ENCODE results near the gene CD79B. TPM values are rescaled to one million over a fixed set of nuclear protein-coding genes. Genes with fewer than 3 reads are reported as not detected.
"Not testable (repeated sequence)": the region's sequence is repeated elsewhere in the genome, so short reads cannot be mapped to it uniquely, and the experiment has no call there.

Gene CD79B
- total RNA-seq, 1 experiment from 2014 or later, result not detected

- H3K9me3 ChIP-seq (ENCODE audit: low read length), result no peaks in the 10 kb centered on the region
- no peak overlapping the region for H3K4me3 ChIP-seq (ENCODE audit: low read length)
- H3F3A ChIP-seq (ENCODE audit: low read length, unreplicated experiment), result no peaks in the 10 kb centered on the region
- no TSS peak for BruUV-seq (replicated peaks)
- TF ChIP-seq, protein P1, sequence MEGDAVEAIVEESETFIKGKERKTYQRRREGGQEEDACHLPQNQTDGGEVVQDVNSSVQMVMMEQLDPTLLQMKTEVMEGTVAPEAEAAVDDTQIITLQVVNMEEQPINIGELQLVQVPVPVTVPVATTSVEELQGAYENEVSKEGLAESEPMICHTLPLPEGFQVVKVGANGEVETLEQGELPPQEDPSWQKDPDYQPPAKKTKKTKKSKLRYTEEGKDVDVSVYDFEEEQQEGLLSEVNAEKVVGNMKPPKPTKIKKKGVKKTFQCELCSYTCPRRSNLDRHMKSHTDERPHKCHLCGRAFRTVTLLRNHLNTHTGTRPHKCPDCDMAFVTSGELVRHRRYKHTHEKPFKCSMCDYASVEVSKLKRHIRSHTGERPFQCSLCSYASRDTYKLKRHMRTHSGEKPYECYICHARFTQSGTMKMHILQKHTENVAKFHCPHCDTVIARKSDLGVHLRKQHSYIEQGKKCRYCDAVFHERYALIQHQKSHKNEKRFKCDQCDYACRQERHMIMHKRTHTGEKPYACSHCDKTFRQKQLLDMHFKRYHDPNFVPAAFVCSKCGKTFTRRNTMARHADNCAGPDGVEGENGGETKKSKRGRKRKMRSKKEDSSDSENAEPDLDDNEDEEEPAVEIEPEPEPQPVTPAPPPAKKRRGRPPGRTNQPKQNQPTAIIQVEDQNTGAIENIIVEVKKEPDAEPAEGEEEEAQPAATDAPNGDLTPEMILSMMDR (conservative IDR thresholded peaks at IDR 0.05; ENCODE audit: low read depth, low read length), result peak; percentile 91
- TF ChIP-seq EZH2 (IDR thresholded peaks at IDR 0.05; ENCODE audit: low read length, unreplicated experiment), result no peak
- no peaks in the 10 kb centered on the region for H3K79me2 ChIP-seq (ENCODE audit: low read length)
- DNase-seq, result peak; percentile 76
- H4K20me1 ChIP-seq (ENCODE audit: low read length), result no peaks in the 10 kb centered on the region
- no peak overlapping the region for H3K9ac ChIP-seq (ENCODE audit: low read length)
- no peaks in the 10 kb centered on the region for H3K9me2 ChIP-seq (replicated peaks; ENCODE audit: low read length)
- H3K4me1 ChIP-seq (ENCODE audit: insufficient read depth, low read length), result no peaks in the 10 kb centered on the region
- peaks cover 14% of the 10 kb centered on the region; the same call in 1 of the 2 replicates for H3K27me3 ChIP-seq (ENCODE audit: low read length)
- no peak overlapping the region for H3K27ac ChIP-seq (ENCODE audit: low read length)
- H3K4me2 ChIP-seq (ENCODE audit: low read length), result no peak overlapping the region
- ATAC-seq, result peak; percentile 95
- intact Hi-C loops (cut with micrococcal nuclease), result loop anchor here (1.0 to 10.0 kb wide), 6 partner anchors 33 to 365 kb away; no protein-coding TSS in a partner anchor
- POLR2A ChIA-PET (ENCODE audit: unreplicated experiment), result no interaction called here
- no peaks in the 10 kb centered on the region for H3K36me3 ChIP-seq (ENCODE audit: low read depth, low read length)
- no peak overlapping the region for H2AFZ ChIP-seq (ENCODE audit: low read length)
- CTCF ChIA-PET, result interaction anchor here (0.6 to 3.2 kb wide), 14 partner anchors 10 to 214 kb away, joined by 3 to 33 read pairs (median 3); no protein-coding TSS in a partner anchor
Observed at GRCh38 chr17:63919311-63919723, 12.8 kb downstream of the CD79B start.

- peaks cover 14% of the 10 kb centered on the region; the same call in 1 of the 2 replicates for H3K27me3 ChIP-seq (ENCODE audit: low read length)
- H3K36me3 ChIP-seq (ENCODE audit: low read depth, low read length); H3K9me3 ChIP-seq (ENCODE audit: low read length); POLR2A ChIA-PET (ENCODE audit: unreplicated experiment); H3K27ac ChIP-seq (ENCODE audit: low read length); H3K4me1 ChIP-seq (ENCODE audit: insufficient read depth, low read length); H3K9me2 ChIP-seq (replicated peaks; ENCODE audit: low read length); BruUV-seq (replicated peaks); H3F3A ChIP-seq (ENCODE audit: low read length, unreplicated experiment); DNase-seq; H3K4me2 ChIP-seq (ENCODE audit: low read length); H2AFZ ChIP-seq (ENCODE audit: low read length); H4K20me1 ChIP-seq (ENCODE audit: low read length); H3K79me2 ChIP-seq (ENCODE audit: low read length); H3K4me3 ChIP-seq (ENCODE audit: low read length); ATAC-seq; H3K9ac ChIP-seq (ENCODE audit: low read length): not testable (repeated sequence)
- intact Hi-C loops (cut with micrococcal nuclease), result loop anchor here (1.0 to 10.0 kb wide), 6 partner anchors 33 to 366 kb away; no protein-coding TSS in a partner anchor
- CTCF ChIA-PET, result interaction anchor here (1.0 to 3.2 kb wide), 8 partner anchors 14 to 215 kb away, joined by 3 to 33 read pairs (median 10); no protein-coding TSS in a partner anchor
Observed at GRCh38 chr17:63918789-63919305, 13.3 kb downstream of the CD79B start, which contains the start of gene GH1. Gene GH1, minus strand, starts transcription at chr17:63918839. Its CDS starts 63 bp downstream, at chr17:63918776.

DNA sequence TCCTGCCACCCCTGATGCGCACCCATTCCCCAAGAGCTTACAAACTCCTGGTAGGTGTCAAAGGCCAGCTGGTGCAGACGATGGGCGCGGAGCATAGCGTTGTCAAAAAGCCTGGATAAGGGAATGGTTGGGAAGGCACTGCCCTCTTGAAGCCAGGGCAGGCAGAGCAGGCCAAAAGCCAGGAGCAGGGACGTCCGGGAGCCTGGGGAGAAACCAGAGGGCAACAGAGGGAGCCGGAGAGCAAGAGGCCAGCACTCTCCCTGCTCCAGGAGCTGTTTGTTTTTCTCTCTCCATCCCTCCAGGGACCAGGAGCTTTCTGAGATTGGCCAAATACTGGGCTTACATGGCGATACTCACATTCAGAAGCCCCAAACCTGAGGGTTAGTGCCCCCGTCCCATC is 13.8 kb downstream of the CD79B start:
- BruUV-seq (replicated peaks), result no TSS peak
- H2AFZ ChIP-seq (ENCODE audit: low read length), result no peak overlapping the region

More for the DNA sequence above, 13.8 kb downstream of the CD79B start:
- ATAC-seq (peak; percentile 42; the same call in 1 of the 2 replicates), DNase-seq (peak; percentile 14)
- CTCF ChIA-PET, result interaction anchor here (1.0 to 3.2 kb wide), 7 partner anchors 14 to 215 kb away, joined by 3 to 33 read pairs (median 4); no protein-coding TSS in a partner anchor
- H3K9me2 ChIP-seq (replicated peaks; ENCODE audit: low read length), result no peaks in the 10 kb centered on the region
- no peaks in the 10 kb centered on the region for H3F3A ChIP-seq (ENCODE audit: low read length, unreplicated experiment)
- H3K27me3 ChIP-seq (ENCODE audit: low read length), result peaks cover 14% of the 10 kb centered on the region; the same call in 1 of the 2 replicates
- H3K4me2 ChIP-seq (ENCODE audit: low read length), result no peak overlapping the region
- TF ChIP-seq, protein P1 (conservative IDR thresholded peaks at IDR 0.05; ENCODE audit: low read depth, low read length), result peak; percentile 24; the same call in 1 of the 2 replicates
- no peak for TF ChIP-seq EZH2 (IDR thresholded peaks at IDR 0.05; ENCODE audit: low read length, unreplicated experiment)
- no peak for TF ChIP-seq EZH2phosphoT487 (IDR thresholded peaks at IDR 0.05; ENCODE audit: borderline replicate concordance, low read length)
- H3K9me3 ChIP-seq (ENCODE audit: low read length), result no peaks in the 10 kb centered on the region
- intact Hi-C loops (cut with micrococcal nuclease), result loop anchor here (2.0 to 10.0 kb wide), 4 partner anchors 34 to 366 kb away; no protein-coding TSS in a partner anchor
- H3K9ac ChIP-seq (ENCODE audit: low read length), result no peak overlapping the region
- no peaks in the 10 kb centered on the region for H3K4me1 ChIP-seq (ENCODE audit: insufficient read depth, low read length)
- POLR2A ChIA-PET (ENCODE audit: unreplicated experiment), result interaction anchor here (0.6 kb wide), 1 partner anchor 103 kb away, joined by 4 read pairs; no protein-coding TSS in a partner anchor
- no peaks in the 10 kb centered on the region for H3K79me2 ChIP-seq (ENCODE audit: low read length)
- H3K4me3 ChIP-seq (ENCODE audit: low read length), result no peak overlapping the region
- no peak overlapping the region for H3K27ac ChIP-seq (ENCODE audit: low read length)
- H4K20me1 ChIP-seq (ENCODE audit: low read length), result no peaks in the 10 kb centered on the region
- H3K36me3 ChIP-seq (ENCODE audit: low read depth, low read length), result no peaks in the 10 kb centered on the region

All from PC-3 (cell line).